NCI-H2227 (cell line): ENCODE data around the gene CDC42EP1.
"Not testable (repeated sequence)": the region's sequence is repeated elsewhere in the genome, so short reads cannot be mapped to it uniquely, and the experiment has no call there.

ENCODE experiments used
- DNase-seq: peaks from one replicate; lab custom pipeline; 2025; ENCODE audit not compliant: unreplicated experiment; lab: John Stamatoyannopoulos, UW

The CDC42EP1 gene

DNA sequence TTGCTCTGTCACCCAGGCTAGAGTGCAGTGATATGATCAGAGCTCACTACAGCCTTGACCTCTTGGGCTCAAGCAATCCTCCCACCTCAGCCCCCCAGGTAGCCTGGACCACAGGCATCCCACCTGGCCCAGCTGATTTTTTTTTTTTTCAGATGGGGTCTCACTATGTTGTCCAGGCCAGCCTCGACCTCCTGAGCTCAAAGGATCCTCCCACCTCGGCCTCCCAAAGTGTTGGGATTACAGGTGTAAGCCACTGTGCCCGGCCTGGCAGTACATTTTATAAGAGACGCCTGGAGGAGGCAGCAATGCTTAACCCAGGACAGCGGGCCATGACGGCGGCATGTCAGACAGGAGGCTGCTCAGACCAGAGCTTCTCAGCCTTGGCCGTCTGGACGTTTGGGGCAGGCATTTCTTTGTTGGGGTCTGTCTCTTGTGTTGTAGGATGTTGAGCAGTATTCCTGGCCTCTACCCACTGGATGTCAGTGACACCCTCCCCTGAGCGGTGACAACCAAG lies 15.3 kb downstream of the CDC42EP1 start:
- no peak for DNase-seq

DNA sequence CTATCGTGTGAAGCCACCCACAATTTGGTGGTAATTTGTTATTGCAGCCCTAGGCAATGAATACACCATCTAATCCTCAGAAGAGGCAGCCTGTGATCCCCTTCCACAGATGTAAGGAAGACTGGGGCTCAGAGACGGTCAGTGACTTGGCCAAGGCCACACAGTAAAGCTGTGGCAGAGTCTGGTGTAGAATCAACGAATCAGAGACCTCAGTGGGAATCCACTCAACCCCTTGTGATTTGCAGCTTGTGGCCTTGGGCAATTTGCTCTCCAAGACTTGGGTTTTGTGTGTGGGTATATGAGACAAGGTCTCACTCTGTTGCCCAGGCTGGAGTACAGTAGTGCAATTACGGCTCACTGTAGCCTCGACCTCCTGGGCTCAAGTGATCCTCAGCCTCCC lies 17.7 kb downstream of the CDC42EP1 start:
- no peak for DNase-seq

DNA sequence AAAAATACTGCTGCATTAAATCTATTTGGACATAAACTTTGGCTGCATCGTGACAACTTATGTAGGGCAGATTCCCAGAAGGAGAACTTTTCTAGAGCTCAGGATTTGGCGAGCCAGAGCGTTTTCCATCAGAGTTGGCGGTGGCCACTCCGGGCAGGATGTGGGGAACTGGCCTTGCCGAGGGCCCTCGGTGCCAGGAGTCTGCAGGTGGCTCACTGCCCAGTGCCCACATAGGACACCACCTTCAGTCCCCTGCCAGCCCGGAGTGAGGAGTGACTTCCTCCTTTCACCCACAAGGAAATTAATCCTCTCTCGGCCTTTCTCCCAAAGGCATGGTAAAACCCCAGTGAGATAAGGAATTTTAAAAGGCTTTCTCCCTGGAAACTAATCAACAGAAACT lies 21.2 kb downstream of the CDC42EP1 start:
- DNase-seq = no peak

DNA sequence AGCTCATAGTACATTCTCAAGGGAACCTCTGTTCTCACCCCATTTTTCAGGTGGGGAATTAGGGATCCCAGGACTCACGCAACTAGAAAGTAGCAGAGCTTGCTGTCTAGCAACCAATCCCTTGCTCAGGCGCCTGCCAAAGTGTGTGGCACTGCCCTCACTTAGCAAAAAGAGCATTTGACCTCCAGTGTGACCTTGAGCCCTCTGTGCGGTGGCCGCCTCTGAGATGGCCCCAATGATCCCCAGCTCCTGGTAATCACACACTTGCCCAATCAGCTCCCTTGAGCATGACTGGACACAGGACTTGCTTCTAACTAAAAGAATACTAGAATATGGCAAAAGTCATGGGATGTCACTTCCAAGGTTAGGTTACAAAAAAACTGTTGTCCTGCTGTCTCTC lies 22.2 kb downstream of the CDC42EP1 start:
- no peak for DNase-seq

DNA sequence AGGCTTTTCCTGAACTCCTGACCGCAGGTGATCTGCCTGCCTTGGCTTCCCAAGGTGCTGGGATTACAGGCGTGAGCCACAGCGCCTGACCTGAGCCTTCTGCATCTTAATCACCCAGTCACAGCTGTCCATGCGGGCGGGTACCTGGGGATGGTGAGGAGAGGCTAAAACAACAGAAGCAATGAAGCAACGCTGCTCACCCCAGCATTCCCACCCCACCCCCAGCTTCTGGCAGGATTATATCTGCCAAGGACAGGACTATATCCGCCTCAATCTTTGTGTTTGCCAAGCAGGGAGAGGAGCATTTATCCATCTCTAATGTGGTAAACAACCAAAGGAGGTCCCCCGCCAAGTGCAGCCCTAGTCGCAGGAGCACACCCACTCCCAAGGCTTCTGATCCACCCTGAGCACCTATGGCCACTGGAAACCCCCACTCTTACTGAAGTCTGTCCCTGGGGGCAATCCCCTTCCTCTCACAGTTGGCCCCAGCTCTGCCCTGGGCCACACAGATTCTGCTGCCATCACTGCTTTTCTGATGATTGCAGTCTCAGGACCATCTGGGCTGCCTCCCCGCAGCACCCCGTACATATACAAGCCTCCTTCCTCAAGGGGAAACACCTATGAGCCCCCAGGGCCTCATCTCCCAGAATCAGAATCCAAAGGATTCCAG lies 28.4 kb downstream of the CDC42EP1 start:
- DNase-seq = no peak

DNA sequence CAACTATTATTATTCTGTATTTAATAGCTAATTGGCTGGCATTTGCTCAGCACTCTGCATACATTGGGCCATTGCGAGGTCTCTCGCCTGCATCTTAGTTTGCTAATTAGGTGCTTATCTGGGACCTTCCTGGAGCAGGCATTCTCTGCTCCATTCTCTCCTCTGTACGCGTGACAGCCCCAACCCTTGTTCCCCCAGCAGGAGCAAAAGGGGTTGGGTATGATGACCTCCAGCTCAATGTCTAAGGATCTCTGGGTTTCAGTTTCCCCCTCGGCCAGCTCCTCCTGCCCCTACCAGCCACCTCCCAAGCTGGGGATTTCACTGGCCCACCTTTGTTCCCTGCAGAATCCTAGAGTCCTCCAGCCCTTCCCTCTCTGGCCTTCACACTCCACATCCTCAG lies 29.4 kb downstream of the CDC42EP1 start:
- DNase-seq = no peak

DNA sequence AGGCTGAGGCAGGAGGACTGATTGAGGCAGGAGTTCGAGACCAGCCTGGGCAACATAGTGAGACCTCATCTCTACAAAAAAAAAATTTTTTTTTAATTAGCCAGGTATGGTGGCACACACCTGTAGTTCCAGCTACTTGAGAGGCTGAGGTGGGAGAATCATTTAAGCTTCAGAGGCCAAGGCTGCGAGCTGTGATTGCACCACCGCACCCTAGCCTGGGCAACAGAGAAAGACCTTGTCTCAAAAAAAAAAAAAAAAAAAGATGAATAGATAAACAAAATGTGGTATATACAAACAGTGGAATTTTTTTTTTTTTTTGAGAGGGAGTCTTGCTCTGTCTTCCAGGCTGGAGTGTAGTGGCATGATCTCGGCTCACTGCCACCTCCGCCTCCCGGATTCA lies 30.8 kb downstream of the CDC42EP1 start:
- DNase-seq = not testable (repeated sequence)

DNA sequence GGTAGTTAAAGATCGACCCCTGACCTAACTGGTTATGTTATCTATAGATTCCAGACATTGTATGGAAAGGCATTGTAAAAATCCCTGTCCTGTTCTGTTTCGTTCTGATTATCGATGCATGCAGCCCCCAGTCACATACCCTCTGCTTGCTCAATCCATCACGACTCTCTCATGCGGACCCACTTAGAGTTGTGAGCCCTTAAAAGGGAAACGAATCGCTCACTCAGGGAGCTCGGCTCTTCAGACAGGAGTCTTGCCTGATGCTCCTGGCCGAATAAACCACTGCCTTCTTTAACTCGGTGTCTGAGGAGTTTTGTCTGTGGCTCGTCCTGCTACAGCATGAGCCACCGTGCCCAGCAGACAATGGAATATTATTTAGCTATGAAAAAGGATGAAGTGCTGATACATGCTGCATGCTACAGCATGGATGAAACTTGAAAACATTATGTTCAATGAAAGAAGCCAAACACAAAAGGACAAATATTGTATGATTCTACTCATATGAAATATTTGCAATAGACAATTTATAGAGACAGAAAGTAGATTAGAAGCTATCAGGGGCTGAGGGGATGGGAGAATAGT lies 31.6 kb downstream of the CDC42EP1 start:
- DNase-seq = no peak

DNA sequence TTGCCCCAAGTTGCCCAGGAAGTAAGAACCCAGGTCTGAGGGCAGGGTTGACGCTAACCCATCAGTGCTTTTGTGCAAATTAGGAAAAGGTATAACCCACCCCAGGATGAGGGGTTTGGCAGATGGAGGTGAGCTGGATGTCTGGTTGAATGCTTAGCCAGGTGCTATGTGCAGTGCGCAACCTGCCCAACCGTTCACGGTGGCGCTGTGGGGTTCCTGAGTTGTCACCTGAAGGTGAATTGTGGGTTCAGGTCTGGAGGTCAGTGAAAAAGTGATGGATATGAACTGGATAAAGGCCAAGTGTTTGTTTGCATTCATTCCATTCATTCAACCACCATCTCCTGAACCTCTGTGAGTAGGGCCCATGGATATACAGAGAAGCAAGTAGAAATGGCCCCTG lies 34.0 kb downstream of the CDC42EP1 start:
- DNase-seq = no peak

DNA sequence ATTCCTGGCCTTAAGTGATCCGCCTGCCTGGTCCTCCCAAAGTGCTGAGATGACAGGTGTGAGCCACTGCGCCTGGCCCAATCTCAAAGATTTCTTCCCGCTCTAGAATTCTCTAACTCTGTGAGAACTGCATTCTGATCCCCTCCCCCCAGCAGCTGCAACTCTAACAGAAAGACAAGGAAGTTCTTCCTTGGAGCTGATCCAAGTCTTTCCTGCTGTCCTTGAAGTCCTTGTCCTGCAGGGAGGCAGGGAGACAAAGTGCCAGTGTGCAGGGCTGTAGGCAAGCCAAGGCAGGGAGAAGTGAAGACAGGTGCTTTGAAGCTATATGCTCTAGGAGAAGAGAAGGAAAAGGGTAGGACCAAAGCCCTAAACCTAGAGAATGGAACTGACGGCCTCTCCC lies 38.9 kb downstream of the CDC42EP1 start:
- DNase-seq = no peak

DNA sequence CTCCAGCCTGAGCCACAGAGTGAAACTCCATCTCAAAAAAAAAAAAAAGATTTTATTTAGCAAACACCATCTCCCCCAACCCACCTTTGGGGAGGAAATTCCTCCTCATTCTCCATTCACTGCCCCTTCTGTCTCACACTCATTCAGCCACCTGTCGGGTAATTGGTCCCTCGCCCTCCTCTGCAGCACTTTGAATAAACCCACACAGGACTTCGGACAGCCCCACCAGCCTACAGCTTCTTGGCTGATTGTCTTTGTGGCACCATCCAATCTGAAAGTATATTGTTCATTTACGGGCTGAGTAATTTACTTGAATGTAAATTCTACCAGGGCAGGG lies 40.9 kb downstream of the CDC42EP1 start:
- DNase-seq = no peak

DNA sequence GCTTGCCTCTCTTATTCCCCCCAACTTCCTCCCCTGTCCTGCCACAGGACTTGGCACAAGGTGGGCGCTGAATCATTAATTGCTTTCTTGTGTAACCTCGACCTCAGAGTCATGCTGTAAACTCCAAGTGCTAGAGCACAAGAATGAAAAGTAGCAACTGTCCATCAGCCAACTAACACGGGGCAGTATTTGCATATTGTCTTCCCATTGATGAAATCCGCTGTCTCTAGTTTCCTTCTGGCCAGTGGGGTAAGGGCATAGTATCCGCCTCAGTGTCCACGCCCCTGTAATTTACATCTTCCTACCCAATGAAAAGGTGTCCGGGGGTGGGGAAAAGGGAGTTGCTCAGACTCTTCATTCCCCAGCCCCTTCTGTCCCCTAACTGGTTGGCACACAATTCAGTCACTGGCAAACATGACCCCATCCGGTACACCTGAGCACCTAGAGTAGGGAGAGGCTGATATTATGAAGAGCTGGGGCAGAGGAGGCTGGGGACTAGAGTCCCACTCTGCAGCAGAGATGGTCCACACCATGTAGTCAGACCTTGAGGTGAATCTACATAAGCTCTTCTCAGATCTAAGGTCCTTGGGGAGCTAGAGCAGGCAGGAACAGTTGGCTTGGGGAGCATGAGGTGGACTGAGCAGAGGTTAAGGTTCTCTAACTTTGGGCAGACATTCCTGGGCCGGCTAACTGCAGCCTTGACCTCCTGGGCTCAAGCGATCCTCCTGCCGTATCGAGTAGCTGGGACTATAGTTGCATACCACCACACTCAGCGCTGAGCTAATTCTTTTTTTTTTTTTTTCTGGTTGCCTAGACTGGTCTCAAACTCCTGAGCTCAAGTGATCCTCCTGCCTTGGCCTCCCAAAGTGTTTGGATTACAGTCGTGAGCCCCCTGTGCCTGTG lies 41.5 kb downstream of the CDC42EP1 start:
- peak; percentile 75 for DNase-seq

DNA sequence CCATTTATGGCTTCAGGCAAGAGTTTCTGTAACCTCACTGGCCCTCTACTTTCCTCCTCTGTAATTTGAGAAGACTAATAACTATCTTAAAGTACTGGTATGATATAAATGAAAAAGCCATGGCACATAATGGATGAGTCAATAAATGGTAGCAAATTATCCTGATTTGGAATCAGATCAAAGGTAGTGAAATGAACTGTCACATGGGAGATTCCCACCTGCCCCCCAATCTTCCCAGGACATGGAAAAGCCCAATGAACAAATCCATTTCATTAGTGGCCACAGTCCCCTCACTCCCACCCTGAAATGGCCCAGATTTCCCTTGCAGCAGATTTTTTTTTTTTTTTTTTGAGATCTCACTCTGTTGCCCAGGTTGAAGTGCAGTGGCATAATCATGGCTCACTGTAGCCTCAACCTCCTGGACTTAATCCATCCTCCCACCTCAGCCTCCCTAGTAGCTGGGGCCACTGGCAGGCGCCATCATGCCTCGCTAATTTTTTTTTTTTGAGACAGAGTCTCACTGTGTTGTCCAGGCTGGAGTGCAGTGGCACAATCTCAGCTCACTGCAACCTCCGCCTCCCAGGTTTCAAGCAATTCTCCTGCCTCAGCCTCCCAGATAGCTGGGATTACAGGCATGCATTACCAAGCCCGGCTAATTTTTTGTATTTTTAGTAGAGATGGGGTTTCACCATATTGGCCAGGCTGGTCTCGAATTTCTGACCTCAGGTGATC lies 42.4 kb downstream of the CDC42EP1 start:
- DNase-seq = not testable (repeated sequence)

DNA sequence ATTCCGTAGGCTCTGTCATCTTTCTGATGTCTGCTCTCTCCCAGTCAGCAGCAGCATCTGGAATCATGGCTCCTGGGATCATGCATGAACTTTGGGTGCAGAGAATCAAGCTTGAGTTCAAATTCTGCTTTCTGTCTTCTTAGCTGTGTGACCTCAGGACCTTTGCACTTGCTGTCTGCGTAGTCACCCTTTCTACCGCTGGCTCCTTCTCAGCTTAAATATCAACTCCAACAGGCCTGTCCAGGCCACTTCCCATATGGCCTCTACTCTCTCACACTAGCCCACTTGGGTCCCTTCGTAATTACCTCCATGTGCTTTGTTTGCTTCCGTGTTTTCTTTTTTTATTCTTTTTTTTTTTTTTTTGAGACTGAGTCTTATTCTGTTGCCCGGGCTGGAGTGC lies 43.8 kb downstream of the CDC42EP1 start:
- DNase-seq = no peak

DNA sequence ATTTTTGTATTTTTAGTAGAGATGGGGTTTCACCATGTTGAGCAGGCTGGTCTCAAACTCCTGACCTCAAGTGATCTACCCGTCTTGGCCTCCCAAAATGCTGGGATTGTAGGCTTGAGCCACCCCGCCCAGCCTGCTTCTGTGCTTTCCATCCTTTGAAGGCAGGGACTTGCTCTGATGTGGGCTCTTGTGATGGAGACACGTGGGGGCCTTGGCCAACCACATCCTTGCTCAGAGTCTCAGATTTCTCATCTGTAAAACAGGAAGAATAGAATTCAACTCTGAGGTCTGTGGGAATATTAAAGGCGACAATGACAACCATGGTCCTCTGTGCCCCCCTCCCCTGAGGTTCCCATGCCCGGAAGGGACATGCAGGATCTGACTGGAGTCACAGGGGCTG lies 44.6 kb downstream of the CDC42EP1 start:
- DNase-seq = no peak

DNA sequence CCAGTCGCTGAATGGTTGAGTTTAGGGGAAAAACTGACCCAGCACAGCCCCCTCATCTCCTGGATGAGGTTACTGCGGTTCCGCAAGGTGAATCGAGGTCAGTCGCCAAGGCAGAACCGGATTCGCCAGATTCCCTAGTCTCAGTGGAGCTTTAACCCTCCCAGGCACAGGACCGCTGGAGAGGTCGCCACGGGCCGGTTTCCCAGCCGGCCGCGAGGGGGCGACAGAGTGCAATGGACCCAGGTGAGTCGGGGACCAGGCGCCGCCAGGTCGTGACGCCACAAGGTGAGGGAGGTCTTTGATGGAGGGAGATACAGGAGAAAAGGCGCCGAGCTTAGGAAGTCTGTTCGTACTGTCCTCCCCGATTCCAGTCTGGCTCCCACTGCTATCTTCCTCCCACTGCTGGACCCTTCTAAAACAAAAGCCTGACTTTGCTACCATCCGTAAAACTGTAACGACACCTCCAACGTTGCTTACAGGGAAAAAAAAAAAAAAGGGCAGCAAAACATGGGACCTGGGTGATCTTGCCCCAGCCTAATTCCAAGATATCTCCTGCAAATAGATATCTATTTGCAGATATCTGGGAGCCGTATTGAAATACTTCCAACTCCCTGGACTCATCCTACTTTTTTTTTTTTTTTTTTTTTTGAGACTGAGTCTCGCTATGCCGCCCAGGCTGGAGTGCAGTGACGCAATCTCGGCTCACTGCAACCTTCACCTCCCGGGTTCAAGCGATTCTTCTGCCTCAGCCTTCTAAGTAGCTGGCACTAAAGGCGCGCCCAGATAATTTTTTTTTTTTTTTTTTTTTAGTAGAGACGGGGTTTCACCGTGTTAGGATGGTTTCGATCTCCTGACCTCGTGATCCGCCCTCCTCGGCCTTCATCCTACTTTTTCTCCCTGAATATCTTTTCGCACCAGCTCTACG lies 47.0 kb downstream of the CDC42EP1 start:
- DNase-seq = peak; percentile 86

DNA sequence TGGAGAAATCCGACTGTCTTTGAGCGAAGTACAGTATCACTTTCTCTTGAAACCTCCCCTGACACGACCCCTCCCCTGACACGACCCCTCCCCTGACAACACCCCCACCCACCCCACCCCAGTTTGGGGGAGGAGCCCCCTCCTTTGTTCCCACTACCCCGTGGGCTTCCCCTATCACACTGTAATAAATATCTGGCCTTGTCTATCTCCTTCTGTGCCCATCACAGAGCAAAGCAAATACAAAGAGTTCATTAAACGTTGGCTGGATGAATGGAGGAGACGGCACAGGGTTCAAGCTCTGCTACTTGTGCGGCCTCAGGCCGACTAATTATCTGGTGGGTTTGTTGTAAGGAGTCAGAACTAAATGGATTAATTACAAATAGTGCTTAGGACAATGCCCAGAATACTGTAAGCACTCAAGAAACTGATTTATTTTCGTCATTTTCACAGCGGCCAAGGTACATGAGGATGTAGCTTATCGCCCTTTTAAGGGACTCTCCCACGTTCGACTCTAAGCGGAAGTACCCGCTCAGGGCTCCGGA lies 47.7 kb downstream of the CDC42EP1 start:
- DNase-seq = no peak

DNA sequence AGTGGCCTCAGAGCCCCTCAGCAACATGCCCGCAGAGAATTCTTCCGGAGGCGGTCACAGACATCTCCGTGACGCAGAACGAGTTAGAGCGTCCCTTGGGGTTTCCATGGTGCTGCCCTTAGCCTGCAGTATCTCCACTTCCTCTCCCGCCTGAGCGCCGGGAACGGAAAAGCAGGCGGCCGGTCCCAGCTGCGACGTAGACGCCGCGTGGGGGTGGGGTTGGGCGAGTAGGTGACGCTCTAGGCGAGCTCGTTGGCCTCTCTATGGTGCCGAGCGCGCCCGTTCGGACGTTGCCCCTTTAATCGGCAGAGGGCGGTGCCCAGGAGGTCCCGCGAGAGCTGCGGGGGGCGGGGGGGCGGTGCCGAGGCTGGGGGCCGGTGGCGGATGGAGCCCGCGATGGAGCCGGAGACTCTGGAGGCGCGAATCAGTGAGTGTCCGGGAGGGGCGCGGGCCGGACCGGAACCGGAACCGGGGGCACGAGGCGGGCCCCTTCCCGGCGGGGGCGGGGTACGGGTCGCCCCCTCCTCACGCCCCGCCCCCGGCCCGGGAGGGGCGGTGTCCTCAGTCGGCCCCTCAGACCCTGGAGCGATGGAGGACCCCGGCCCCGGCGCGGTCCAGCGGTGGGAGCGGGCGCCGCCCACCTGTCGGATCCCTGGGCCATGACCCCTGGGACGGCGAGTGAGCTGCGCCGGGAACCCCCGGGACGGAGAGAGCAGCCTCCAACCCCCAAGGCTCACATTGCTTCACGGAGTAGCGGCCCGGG lies 48.4 kb downstream of the CDC42EP1 start, which contains the start of gene GGA1:
GGA1 (plus strand) TSS at position 358 of the 763 bp plus-strand sequence; CDS start at position 385, 27 bp downstream.
- DNase-seq = peak; percentile 96
